Measurements from ENCODE around the gene VWC2L. TPM values are rescaled to one million over a fixed set of nuclear protein-coding genes. Genes with fewer than 3 reads are reported as not detected.

VWC2L gene
- total RNA-seq, 2 donors from 2014 or later: not detected

GRCh38 chr2:214489702-214490101 is 78.8 kb downstream of the VWC2L start:
- Mint-ChIP-seq H3K4me1 (no peaks in the 10 kb centered on the region), H3K27ac (no peak overlapping the region), H3K9me3 (peaks cover 3% of the 10 kb centered on the region), H3K36me3 (ENCODE audit: low read depth) (no peaks in the 10 kb centered on the region), H3K27me3 (ENCODE audit: insufficient read depth) (no peaks in the 10 kb centered on the region), H3K4me3 (no peak overlapping the region)
- Histone ChIP-seq H3K4me3 (ENCODE audit: low read length) (no peak overlapping the region), H3K27ac (ENCODE audit: low read depth, low read length) (no peak overlapping the region), H3K4me1 (ENCODE audit: control insufficient read depth, insufficient read depth, low read length) (no peaks in the 10 kb centered on the region), H3K27me3 (ENCODE audit: control insufficient read depth, insufficient read depth, low read length, poor library complexity, severe bottlenecking) (no peaks in the 10 kb centered on the region), H3K9ac (ENCODE audit: extremely low read depth, low read length, poor library complexity, severe bottlenecking) (no peak overlapping the region), H3K36me3 (ENCODE audit: control insufficient read depth, insufficient read depth, low read length) (no peaks in the 10 kb centered on the region), H3K9me3 (ENCODE audit: control insufficient read depth, low read length) (peaks cover 13% of the 10 kb centered on the region)
- TF ChIP-seq CTCF (conservative IDR thresholded peaks at IDR 0.05): no peak
- DNase-seq: no peak
- 80 to 100% methylated on average over 1 of the region's 2 CpGs for WGBS, 2 experiments (ENCODE audit: insufficient coverage in 1 of 2, insufficient read length in 1 of 2)

- Mint-ChIP-seq H3K4me3 (no peak overlapping the region), H3K9me3 (peaks cover 3% of the 10 kb centered on the region), H3K4me1 (no peaks in the 10 kb centered on the region), H3K36me3 (ENCODE audit: low read depth) (no peaks in the 10 kb centered on the region), H3K27ac (no peak overlapping the region), H3K27me3 (ENCODE audit: insufficient read depth) (no peaks in the 10 kb centered on the region)
- no peaks in the 10 kb centered on the region for H3K4me1 ChIP-seq (ENCODE audit: control insufficient read depth, insufficient read depth, low read length)
- no peak for TF ChIP-seq CTCF (conservative IDR thresholded peaks at IDR 0.05)
- H3K4me3 ChIP-seq (ENCODE audit: low read length): no peak overlapping the region
- no peaks in the 10 kb centered on the region for H3K27me3 ChIP-seq (ENCODE audit: control insufficient read depth, insufficient read depth, low read length, poor library complexity, severe bottlenecking)
- no peak overlapping the region for H3K9ac ChIP-seq (ENCODE audit: extremely low read depth, low read length, poor library complexity, severe bottlenecking)
- no peaks in the 10 kb centered on the region for H3K36me3 ChIP-seq (ENCODE audit: control insufficient read depth, insufficient read depth, low read length)
- DNase-seq: no peak
- 70 to 100% methylated on average over 2 to 3 of the region's 3 CpGs for WGBS, 2 experiments (ENCODE audit: insufficient coverage in 1 of 2, insufficient read length in 1 of 2)
- H3K27ac ChIP-seq (ENCODE audit: low read depth, low read length): no peak overlapping the region
- H3K9me3 ChIP-seq (ENCODE audit: control insufficient read depth, low read length): peaks cover 13% of the 10 kb centered on the region
Observed at GRCh38 chr2:214492152-214492551, 81.3 kb downstream of the VWC2L start.

GRCh38 chr2:214492608-214493007 is 81.8 kb downstream of the VWC2L start:
- DNase-seq: no peak
- Mint-ChIP-seq H3K4me1 (no peaks in the 10 kb centered on the region), H3K4me3 (no peak overlapping the region), H3K27ac (no peak overlapping the region), H3K27me3 (ENCODE audit: insufficient read depth) (no peaks in the 10 kb centered on the region), H3K9me3 (peaks cover 3% of the 10 kb centered on the region), H3K36me3 (ENCODE audit: low read depth) (no peaks in the 10 kb centered on the region)
- Histone ChIP-seq H3K4me1 (ENCODE audit: control insufficient read depth, insufficient read depth, low read length) (no peaks in the 10 kb centered on the region), H3K27ac (ENCODE audit: low read depth, low read length) (no peak overlapping the region), H3K36me3 (ENCODE audit: control insufficient read depth, insufficient read depth, low read length) (no peaks in the 10 kb centered on the region), H3K27me3 (ENCODE audit: control insufficient read depth, insufficient read depth, low read length, poor library complexity, severe bottlenecking) (no peaks in the 10 kb centered on the region), H3K4me3 (ENCODE audit: low read length) (no peak overlapping the region), H3K9ac (ENCODE audit: extremely low read depth, low read length, poor library complexity, severe bottlenecking) (no peak overlapping the region), H3K9me3 (ENCODE audit: control insufficient read depth, low read length) (peaks cover 13% of the 10 kb centered on the region)
- 89% methylated on average over 1 of the region's 2 CpGs; no CpG with 5 or more reads in 1 of the 2 experiments for whole genome bisulfite sequencing, 2 experiments (ENCODE audit: insufficient coverage in 1 of 2, insufficient read length in 1 of 2)
- no peak for TF ChIP-seq CTCF (conservative IDR thresholded peaks at IDR 0.05)

Measured in endodermal cell (in vitro differentiated cells).